ENCODE data around the gene ZNF850.

DNA sequence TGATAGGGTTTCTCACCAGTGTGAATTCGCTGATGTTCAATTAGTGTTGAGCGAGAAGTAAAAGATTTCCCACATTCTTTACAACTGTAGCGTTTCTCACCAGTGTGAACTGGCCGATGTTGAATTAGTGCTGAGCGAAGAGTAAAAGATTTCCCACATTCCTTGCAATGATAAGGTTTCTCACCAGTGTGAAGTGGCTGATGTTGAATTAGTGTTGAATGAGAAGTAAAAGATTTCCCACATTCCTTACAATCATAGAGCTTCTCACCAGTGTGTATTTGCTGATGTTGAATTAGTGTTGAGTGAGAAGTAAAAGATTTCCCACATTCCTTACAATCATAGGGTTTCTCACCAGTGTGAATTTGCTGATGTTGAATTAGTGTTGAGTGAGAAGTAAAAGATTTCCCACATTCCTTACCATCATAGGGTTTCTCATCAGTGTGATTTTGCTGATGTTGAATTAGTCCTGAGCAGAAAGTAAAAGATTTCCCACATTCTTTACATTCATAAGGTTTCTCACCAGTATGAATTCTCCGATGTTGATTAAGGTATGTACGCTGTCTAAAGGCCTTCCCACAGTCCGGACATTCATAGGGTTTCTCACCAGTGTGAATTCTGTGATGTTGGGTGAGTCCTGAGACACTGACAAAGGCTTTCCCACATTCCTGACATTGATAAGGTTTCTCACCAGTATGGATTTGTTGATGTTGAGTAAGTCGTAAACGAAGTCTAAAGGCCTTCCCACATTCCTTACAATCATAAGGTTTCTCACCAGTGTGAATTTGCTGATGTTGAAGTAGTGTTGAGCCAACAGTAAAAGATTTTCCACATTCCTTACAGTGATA, 24.0 kb downstream of the ZNF850 start:
- TF ChIP-seq BCL6 (CRISPR knock-in tag; IDR thresholded peaks at IDR 0.05) = no peak
- no peak for TF ChIP-seq CREM (IDR thresholded peaks at IDR 0.05)
- no peak for TF ChIP-seq CREM (CRISPR knock-in tag; IDR thresholded peaks at IDR 0.05)
- no peak for TF ChIP-seq ZNF24 (IDR thresholded peaks at IDR 0.05)
- TF ChIP-seq POLR2A (IDR thresholded peaks at IDR 0.05; ENCODE audit: insufficient read depth in 1 of 2, low read depth in 2 of 2, low read length in 2 of 2) = no peak
- TF ChIP-seq RAD21 (CRISPR knock-in tag; IDR thresholded peaks at IDR 0.05) = no peak
- TF ChIP-seq, protein P1, sequence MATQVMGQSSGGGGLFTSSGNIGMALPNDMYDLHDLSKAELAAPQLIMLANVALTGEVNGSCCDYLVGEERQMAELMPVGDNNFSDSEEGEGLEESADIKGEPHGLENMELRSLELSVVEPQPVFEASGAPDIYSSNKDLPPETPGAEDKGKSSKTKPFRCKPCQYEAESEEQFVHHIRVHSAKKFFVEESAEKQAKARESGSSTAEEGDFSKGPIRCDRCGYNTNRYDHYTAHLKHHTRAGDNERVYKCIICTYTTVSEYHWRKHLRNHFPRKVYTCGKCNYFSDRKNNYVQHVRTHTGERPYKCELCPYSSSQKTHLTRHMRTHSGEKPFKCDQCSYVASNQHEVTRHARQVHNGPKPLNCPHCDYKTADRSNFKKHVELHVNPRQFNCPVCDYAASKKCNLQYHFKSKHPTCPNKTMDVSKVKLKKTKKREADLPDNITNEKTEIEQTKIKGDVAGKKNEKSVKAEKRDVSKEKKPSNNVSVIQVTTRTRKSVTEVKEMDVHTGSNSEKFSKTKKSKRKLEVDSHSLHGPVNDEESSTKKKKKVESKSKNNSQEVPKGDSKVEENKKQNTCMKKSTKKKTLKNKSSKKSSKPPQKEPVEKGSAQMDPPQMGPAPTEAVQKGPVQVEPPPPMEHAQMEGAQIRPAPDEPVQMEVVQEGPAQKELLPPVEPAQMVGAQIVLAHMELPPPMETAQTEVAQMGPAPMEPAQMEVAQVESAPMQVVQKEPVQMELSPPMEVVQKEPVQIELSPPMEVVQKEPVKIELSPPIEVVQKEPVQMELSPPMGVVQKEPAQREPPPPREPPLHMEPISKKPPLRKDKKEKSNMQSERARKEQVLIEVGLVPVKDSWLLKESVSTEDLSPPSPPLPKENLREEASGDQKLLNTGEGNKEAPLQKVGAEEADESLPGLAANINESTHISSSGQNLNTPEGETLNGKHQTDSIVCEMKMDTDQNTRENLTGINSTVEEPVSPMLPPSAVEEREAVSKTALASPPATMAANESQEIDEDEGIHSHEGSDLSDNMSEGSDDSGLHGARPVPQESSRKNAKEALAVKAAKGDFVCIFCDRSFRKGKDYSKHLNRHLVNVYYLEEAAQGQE (IDR thresholded peaks at IDR 0.05; ENCODE audit: borderline replicate concordance in 1 of 2, low read depth in 1 of 2, low read length in 2 of 2) = no peak
